ENCODE measurements around the gene SAPCD2. TPM values are rescaled to one million over a fixed set of nuclear protein-coding genes. Genes with fewer than 3 reads are reported as not detected.

SAPCD2 gene
- total and polyA plus RNA-seq, 9 of the 15 experiments (the other 6 are each of a cell fraction or from before 2014, with no cell fraction given), result 3.4 to 91.8 (median 18.8) TPM

DNA sequence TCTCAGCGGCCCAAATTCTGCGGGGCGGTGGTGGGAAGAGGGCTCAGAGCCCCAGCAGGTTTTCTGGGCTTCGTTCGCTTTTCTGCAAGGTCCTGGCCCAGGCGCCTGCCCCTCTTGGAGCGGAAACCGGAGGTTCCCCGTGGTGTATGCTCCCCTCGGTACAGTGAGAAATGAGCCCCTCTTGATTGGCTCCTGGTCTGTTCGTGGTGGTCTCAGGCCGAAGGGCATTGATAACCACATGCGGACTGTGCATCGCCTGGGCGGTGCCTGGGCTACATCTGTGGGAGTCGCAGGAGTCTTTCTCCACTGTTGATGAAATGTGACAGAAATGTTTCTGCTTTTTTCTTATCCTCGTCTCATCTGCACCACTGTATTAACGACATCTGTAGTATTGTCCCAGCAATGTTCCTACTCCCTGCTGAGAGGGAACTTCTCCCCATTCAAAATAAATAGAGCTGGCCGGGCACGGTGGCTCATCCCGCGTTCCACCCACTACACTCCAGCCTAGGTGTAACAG, 17.1 kb upstream of the SAPCD2 start (continued):
- TF ChIP-seq ZBTB5 (IDR thresholded peaks at IDR 0.05) (no peak), AFF1 (IDR thresholded peaks at IDR 0.05; ENCODE audit: low read depth in 1 of 2, partially characterized antibody in 2 of 2) (peak in 1 of 2 experiments; percentile 28), MEIS2 (IDR thresholded peaks at IDR 0.05; ENCODE audit: partially characterized antibody) (peak; percentile 45), SRSF3 (IDR thresholded peaks at IDR 0.05; ENCODE audit: insufficient read depth, low read length) (0 out of 2 replicates have a peak, but pooled peaks have one; percentile 6), ZNF586 (CRISPR knock-in tag; conservative IDR thresholded peaks at IDR 0.05) (no peak), SOX6 (IDR thresholded peaks at IDR 0.05) (peak; percentile 54; the same call in 1 of the 2 replicates), EP300 (IDR thresholded peaks at IDR 0.05; ENCODE audit: low read length) (peak; percentile 25; the same call in 1 of the 2 replicates), ZBTB43 (CRISPR knock-in tag; IDR thresholded peaks at IDR 0.05) (no peak), KLF6 (CRISPR knock-in tag; IDR thresholded peaks at IDR 0.05; ENCODE audit: borderline replicate concordance) (no peak), RBBP5 (IDR thresholded peaks at IDR 0.05; ENCODE audit: borderline replicate concordance, insufficient read depth, low read length, poor library complexity, severe bottlenecking) (peak; percentile 11), ETV5 (CRISPR knock-in tag; IDR thresholded peaks at IDR 0.05; ENCODE audit: low read depth) (no peak), ZEB2 (IDR thresholded peaks at IDR 0.05) (no peak)
- TF ChIP-seq, protein P1, sequence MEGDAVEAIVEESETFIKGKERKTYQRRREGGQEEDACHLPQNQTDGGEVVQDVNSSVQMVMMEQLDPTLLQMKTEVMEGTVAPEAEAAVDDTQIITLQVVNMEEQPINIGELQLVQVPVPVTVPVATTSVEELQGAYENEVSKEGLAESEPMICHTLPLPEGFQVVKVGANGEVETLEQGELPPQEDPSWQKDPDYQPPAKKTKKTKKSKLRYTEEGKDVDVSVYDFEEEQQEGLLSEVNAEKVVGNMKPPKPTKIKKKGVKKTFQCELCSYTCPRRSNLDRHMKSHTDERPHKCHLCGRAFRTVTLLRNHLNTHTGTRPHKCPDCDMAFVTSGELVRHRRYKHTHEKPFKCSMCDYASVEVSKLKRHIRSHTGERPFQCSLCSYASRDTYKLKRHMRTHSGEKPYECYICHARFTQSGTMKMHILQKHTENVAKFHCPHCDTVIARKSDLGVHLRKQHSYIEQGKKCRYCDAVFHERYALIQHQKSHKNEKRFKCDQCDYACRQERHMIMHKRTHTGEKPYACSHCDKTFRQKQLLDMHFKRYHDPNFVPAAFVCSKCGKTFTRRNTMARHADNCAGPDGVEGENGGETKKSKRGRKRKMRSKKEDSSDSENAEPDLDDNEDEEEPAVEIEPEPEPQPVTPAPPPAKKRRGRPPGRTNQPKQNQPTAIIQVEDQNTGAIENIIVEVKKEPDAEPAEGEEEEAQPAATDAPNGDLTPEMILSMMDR (IDR thresholded peaks at IDR 0.05 in 2 of 3, conservative IDR thresholded peaks at IDR 0.05 in 1 of 3; ENCODE audit: insufficient read depth in 2 of 3, low read depth in 1 of 3, low read length in 3 of 3), result no peak

Measured in K562 (cell line).